ENCODE data around the gene SCRG1.

Gene SCRG1

DNA sequence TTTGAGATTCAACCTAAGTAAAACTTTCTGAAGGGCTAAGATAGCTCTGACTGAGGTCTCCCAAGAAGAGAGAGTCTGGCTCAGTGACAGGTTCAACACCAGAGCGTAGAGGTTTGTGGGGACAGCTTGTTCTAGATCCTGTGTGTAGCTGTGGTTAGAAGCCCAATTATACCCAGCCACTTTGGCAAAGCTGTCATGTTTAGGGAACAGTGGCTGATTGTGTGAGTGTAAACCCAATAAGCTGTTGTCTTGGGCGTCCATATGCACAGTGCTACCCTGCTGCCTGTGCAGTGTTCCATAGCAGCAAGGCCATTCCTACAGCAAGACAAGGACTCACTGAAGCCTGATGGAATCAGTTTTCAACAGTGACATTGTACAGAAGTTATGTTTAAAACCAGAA is 11.2 kb upstream of the SCRG1 start:
- no peak for DNase-seq

DNA sequence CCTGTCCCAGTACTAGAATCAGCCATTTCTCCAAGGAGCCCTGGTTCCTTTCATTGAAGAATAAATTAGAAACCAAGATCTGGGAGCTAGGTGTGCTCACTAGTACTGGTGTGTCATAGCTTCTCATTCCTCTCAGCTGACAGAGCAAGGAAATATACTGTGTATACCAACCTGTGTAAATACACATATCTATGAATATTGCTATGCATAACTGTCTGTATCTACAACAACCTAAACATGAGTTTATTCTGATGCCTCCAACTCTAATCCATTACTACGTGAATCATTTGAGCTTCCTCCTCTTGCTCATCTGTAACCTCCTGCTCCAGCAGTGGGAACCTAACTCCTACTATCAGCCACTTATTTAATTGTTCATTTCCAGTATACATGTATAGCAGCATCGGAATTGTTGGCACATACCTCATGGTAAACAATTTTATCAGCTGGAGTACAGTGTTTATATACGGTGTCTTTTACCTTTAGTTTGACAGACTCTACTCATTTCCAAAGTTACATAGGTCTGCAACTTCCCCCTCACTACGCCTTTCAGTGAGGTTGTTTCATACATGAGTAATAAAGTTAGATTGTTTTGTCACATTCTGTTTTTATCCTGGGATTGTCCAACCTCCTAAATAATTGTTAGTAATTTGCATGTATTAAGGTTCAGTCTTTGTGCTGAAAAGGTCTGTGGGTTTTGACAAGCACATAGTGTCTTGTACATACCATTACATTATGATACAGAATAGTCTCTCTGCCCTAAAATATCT is 7.1 kb upstream of the SCRG1 start:
- no peak for DNase-seq

DNA sequence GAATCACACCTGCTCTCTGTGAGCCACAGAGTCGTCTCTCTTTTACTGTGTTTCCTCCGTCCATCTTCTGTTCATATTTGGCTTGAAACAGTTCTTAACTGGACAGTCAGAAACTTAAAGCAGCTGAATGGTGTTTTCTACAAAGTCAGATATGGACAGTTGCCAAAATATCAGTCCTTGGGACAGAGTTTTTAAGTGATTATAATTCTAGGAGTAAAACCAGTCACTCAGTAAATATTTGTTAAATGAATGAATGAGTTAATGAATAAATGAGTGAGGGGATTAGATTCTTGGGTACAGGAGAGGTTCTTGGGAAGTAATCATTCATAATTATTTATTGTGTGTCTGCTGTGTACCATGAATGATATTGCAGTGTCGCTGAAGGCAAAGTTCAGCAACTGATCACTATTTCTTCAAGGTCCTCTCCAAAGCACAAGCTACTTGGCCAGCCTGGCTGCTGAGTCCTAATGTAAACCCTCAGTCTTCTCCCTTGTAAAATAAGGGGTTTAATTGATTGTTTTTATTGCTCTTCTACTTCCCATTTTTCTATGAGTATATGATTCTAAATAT is 5.5 kb upstream of the SCRG1 start:
- DNase-seq: no peak

DNA sequence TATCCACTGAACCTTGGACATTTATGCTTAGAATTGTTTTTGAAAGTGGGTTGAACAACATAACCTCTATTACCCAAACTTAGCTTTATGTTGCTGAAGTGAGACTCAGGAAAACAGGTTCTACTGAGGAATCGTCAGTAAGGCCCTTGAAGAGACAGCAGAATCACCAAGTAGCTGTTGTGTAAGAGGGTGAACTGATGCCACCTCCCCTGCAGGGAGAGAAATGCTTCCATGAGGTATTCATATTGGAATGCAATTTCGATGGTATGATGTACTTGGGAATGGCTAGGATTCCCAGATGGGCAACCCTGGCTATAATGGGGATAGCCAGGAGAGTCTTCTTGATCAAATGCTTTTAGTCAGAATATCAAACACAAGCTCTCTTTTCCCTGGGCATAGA is 4.1 kb upstream of the SCRG1 start:
- DNase-seq: no peak

DNA sequence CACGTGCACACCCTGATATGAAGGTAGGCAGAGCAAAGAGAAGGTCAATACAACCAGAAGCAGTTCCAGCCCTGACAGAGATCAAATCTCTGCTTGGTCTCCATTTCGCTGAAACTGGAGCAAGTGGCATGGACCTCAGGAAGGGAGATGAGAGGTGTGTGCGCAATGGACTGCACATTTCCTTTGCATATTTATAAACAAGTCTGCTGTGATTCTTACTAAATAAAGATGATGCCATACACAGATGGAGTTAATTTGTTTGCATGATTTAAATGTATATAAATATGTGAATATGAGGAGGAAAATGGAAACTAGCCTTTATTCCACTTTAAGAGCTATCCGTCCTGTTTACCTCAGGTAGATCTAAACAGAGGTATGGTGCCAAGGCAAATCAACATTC is 2.1 kb upstream of the SCRG1 start:
- DNase-seq: no peak

DNA sequence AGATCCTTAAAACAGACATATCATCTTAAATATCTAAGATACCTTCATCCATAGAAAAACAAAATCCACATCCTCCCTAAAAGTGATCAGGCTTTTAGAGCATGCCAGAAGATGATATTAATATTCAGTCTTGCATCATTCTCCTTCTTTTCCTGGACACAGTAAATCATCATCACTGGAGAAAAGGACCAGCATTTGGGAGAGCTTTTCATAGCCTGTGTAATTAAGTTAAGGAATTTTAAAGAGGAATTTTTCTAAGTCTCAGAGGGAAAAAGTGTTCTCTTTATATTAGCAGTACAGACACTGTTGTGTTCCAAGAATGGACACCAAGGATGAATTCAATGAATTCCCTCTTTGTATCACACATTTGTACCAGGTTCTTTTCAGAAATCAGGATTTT is 696 bp downstream of the SCRG1 start:
- no peak for DNase-seq

DNA sequence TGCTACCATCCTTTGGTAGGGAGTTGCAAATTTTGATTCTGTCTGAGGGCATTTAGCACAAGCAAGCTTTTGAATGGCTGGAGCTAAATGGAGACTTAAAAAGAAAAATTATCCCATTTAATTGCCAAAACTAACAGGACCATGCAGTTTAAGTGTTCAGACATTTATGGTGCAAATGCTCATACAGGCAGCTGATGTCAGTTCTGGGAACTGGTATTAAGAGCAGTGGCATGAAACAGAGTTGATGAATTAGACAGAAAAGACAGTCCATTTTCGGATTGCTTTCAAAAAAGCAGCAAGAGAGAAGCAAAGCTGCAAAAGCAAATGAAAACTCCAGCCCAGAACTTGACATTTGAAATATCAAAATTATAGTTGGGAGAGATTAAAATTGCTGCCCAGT is 1.3 kb downstream of the SCRG1 start:
- no peak for DNase-seq

DNA sequence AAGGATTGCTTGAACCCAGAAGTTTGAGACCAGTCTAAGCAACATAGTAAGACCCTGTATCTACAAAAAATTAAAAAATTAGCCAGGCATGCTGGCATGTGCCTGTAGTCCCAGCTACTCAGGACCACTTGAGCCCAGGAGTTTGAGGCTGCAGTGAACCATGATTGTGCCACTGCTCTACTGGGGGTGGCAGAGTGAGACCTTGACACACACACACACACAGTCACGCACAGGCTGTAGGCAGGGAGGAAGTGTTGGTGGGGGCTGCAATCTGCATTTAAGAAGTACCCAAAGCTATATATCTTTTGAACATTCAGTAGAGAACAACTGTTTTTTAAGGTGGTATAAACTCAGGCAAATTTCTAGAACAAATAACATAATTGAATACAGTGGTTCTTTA is 7.2 kb downstream of the SCRG1 start:
- no peak for DNase-seq

DNA sequence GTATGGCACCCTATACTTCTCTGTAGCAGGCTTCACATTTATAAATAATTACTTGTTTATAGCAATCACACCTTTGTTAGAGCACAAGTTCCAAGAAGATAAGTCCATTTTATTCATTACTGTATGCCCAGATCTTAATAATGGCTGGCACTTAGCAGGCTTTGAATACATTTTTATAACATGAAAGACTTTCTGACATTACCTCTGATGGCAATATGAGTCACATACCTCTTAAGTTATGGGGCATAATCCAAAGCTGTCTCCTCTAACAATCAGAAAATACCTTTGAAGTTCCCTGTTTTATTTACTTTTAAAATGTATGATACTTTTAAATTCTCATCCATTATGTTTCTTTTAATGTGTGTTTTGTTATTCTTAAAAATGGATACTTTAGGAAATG is 12.2 kb downstream of the SCRG1 start:
- DNase-seq: no peak

DNA sequence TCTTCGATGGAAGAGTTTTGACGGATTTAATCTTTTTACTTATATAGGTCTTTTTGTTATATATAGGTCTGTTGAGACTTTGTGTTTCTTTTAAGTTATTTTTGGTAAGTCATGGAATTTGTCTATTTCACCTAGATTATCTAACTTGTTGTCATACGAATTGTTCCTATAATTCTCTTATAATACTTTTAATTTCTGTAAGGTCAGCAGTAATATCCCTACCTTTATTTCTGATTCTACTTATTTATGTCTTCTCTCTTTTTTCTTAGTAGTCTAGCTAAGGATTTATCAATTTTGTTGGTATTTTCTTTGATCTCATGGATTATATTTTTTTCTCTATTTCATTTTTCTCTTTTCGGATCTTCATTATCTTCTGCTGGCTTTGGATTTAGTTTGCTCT is 16.6 kb downstream of the SCRG1 start:
- no peak for DNase-seq

DNA sequence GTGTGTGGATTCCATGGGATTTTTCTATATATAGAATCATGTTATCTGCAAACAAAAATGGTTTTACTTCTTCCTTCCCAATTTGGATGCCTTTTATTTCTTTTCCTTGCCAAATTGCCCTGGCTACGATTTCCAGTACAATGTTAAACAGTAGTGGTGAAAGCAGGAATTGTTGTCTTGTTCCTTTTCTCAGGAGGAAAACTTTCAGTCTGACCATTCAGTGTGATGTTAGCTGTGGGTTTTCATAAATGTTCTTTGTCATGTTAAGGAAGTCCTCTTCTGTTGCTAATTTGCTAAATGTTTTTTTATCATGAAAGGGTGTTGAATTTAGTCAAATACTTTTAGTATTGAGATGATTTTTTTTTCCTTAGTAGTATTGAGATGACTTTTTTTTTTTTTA is 17.3 kb downstream of the SCRG1 start:
- DNase-seq: no peak

DNA sequence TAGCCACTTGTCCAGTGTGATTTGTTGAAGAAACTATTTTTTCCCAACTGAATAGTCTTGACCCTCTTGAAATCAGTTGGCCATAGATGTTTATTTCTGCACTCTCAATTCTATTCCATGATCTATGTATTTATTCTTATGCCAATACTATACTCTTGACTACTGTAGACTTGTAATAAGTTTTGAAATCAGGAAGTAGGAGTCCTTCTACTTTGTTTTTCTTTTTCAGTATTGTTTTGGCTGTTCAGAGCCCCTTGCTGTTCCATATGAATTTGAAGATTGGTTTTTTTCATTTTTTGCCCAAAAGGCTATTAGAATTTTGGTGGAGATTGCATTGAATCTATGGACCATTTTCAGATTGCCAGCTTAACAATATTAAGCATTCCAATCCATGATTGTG is 17.9 kb downstream of the SCRG1 start:
- no peak for DNase-seq

DNA sequence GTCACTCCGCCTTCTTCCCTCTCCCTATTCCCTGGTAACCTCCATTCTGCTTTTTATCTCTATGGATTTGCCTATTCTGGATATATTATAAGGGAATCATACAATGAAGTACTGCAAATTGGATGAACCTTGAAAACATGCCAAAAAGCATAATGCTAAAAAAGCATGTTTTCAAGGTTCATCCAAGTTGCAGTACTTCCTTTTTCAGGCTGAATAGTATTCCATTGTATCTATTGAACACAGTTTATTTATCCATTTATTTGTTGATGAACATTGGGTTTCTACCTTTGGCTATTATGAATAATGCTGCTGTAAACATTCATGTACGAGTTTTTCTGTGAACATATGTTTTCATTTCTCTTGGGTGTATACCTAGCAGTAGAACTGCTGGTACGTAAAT is 19.0 kb downstream of the SCRG1 start:
- no peak for DNase-seq

DNA sequence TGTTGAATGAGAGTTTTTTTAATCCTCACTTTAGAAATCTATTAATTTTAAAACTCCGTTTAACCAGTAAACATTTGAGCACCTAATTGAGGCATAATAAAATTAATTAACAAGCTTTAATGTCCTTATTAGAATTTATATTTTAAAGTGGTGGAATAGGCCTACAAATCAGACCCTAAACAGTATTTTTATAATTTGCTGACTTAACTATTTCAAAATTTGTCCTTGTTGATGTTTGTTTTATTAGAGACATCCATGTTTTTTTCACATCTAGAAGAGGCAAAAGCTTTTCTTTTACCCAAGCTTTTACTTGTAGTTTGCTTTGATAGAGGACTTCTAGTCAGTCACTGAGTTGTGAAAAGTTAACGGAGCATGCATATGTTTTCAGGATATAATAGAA is 24.3 kb downstream of the SCRG1 start:
- no peak for DNase-seq

DNA sequence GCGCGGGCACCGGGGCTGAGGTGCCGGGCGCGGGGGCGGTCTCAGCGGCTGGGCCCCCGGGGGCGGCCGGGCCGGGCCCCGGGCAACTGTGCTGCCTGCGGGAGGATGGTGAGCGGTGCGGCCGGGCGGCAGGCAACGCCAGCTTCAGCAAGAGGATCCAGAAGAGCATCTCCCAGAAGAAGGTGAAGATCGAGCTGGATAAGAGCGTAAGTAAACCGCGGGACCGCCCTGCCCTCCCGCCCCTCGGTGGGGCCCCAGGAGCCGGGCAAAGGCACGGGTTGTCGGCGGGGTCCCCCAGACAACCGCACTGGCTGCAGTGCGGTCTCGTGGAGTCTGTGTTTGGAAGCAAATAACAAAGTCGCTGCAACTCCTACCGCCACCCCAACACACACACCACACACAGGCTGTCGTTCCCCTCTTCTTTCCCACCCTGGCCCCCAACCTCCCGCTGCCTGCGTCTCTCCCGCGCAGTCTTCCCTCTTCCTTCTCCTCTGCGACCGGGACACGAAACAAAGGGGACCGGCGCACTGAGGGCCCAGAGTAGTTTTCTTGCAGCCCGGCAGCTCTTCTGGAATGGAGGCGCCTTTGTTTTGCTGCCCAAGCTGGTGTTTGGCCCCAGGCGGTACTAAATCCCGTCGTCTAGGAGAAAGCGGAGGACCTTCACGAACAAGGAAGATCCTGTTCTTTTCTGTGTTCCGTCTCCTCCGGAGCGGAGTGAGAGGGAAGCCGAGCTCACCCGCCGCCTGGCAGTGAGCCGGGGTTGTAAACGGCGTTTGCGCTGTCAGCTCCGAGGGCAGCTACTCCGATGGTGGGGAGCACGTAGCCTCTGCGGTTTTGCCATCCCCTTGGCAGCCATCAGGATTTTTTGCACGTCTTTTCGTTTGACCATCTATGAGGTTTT is 27.4 kb downstream of the SCRG1 start:
- peak; percentile 7 to 20 for DNase-seq

DNA sequence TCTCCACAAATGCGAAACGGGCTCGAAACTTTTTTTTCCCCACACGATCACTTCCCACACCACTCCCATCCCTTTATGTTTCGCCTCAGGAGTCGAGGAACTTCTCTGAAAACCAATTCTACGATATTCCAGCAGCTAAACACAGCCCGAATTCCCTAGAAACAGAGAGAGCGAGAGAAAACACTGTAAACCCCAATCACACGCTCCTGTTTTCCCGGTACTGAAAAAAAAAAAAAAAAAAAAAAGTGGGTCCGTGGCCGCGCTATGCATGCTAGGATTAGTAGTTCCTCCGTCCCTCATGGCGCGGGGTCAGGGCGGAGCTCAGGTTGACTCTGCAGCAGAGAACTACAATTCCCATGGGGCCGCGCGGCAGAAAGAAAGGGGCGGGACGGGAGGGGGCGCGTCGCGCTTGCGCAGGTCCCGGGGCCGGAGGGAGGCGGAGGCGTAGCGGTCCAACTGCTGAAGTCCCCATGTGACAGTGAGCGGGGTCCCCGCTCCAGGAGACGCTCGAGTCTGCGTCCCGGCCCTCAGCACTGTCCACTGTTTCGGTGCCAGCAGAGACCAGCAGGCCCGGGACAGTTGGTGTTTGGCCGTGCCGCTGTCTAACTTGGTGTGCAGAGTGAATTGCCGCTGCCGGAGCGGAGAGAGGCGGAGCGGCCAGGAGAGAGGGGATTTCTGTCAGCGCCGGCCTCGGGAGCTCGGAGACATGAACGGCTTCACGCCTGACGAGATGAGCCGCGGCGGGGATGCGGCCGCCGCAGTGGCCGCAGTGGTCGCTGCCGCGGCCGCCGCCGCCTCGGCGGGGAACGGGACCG is 28.2 kb downstream of the SCRG1 start, which contains the start of gene SAP30:
SAP30 (plus strand) TSS at position 478 of the 815 bp plus-strand sequence; CDS start at position 707, 229 bp downstream.
- DNase-seq: peak; percentile 98

DNA sequence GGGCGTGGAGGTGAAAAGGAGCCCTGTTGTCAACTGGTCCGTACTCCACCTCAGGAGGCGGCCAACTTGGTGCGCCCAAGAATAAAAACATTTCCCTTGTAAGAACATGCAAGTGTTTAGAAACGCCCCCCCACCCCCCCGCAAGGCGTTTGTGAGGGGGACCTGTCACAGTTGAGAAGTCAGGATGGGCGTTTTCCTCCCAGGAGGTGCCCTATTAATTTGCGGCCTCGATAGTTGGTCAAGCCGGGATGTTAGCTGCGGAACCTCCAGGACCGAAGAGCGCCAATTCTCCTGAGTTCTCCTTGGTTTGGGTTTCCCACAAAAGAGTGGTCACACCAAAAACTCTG is 28.8 kb downstream of the SCRG1 start:
- DNase-seq: peak; percentile 50 to 51

DNA sequence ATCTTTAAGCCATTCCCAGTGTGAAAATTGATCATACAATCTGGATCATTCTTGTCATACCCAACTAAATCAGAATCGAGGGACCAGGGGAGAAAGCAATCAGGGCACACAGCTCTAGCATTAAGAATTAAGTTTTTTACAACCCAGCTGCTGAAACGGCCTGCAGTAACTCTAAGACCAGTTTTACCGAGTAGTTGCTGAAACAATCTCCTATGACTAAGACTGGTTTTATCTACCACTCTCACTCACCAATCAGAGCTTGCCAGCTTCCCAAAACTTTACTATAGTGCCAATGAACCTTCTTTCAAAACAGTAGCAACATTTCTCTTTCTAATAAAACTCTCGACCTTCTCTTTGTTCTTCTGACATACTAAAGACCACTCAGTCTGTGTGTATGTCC is 31.0 kb downstream of the SCRG1 start:
- no peak for DNase-seq

DNA sequence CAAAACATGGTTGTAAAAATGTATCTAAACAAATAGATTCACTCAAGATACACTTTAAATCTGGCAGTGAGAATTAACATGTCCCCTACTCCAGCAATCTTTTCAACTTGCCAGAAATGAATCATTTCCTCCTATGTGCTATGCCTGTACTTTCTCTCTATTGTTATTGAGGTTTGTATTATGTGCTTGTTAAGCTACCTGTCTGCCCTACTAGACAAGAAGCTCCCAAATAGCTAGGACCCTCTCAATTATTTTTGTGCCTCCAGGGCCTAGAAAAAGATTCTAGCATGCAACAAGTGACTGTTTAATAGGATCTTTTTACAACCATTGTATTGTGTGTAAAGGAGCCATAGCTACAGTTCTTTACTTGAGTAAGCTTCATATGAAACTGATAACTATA is 31.6 kb downstream of the SCRG1 start:
- DNase-seq: no peak

DNA sequence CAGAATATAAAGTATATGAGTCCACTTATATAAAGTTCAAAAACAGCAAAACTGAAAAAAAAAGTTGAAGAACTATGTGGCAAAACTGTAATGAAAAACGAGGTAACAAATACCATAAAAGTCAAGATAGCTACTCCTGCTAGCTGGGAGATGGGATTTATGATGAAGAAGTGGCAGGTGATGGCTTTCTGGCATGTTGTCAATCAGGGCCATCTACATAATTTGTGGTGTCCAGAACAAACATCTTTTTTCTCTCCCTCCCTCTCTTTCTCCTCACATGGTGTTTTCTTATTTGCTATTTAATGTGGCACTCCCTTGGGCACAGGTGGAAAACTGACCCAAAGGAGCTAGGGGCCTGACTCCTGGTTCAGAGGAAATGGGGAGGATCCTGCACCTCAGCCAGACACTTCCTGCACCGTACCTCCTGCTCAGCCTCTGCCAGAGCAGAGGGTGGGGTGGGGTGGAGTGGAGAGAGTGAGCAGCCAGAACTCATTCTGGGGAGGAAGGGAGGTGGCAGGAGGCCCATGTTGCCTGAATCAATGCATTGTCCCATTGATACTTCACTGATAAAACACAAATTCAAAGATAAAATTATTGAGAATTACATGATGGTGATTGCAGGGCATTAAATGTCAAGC is 33.4 kb downstream of the SCRG1 start:
- DNase-seq: no peak

DNA sequence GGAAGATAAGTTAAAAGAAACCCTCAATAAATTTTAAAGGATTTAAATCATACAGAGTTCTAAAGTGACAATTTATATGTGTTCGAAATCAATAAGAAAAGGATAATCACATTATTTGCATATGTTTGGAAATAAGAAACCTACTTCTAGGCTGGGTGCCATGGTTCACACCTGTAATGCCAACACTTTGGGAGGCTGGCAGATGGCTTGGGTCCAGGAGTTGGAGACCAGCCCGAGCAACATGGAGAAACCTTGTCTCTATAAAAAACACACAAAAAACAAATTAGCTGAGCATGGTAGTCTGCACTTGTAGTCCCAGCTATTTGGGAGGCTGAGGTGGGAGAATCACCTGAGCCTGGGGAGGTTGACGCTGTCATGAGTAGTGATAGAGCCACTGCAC is 36.2 kb downstream of the SCRG1 start:
- no peak for DNase-seq

DNA sequence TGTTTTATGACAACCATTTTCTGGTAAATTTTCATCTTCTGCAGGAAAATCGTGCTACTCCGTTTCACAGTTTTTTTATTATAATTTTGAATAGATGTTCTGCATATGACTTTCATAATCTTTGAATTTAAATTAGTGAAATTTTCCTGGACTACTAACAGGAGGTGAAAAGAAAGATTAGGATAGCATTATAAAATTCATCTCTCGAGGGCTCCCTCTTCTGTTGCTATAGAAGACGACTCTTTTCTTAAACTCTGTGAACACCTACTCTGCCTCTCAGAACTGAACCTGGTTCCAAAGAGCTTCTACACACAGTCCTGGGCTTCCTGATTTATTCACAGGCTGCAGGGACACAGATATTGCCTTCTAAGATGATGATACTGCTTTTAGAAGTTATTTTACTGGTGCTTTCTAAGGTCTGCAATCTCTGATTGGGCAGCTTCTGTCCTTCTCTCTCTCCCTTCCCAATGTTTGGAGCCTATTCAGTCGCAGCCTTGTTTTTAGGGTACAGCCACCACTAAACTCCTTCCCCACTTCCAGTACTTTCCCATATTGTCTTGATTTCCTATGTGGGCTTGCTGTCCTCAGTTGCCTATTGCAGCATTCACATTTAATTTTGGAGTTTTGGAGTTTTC is 38.2 kb downstream of the SCRG1 start:
- DNase-seq: no peak
